GM19372 (cell line): Measurements from ENCODE around the gene STAT3.
"Not testable (repeated sequence)": the region's sequence is repeated elsewhere in the genome, so short reads cannot be mapped to it uniquely, and the experiment has no call there.

Source experiments
- ATAC-seq: cut with Tn5 transposase; IDR thresholded peaks from one replicate; pipeline ENCODE4 v1.9.1; 2021; ENCODE audit warnings: mild to moderate bottlenecking, low read depth, moderate library complexity; ENCODE audit not compliant: unreplicated experiment

The STAT3 gene

DNA sequence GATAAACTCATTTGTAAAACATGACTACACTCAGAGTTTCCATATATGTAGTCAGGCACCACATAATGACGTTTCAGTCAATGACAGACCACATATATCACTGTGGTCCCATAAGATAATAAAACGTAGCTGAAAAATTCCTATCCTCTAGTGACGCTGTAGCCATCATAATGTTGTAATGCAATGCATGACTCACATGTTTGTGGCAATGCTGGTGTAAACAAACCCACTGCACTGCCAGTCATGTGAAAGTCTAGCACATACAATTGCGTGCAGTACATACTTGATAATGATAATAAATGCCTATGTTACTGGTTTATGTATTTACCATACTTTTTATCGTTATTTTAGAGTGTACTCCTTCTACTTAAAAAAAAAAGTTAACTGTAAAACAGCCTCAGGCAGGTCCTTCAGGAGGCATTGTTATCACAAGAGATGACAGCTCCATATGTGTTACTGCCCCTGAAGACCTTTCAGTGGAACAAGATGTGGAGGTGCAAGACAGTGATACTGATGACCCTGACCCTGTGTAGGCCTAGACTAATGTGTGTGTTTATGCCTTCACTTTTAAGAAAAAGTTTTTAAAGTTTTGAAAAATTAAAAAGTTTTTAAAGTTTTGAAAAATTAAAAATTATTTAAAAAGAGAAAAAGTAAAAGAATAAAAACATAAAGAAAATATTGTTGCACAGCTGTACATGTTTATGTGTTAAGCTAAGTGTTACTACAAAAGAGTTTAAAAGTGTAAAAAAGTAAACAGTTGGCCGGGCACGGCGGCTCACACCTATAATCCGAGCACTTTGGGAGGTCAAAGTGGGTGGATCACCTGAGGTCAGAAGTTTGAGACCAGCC is 121.1 kb downstream of the STAT3 start:
- no peak for ATAC-seq

DNA sequence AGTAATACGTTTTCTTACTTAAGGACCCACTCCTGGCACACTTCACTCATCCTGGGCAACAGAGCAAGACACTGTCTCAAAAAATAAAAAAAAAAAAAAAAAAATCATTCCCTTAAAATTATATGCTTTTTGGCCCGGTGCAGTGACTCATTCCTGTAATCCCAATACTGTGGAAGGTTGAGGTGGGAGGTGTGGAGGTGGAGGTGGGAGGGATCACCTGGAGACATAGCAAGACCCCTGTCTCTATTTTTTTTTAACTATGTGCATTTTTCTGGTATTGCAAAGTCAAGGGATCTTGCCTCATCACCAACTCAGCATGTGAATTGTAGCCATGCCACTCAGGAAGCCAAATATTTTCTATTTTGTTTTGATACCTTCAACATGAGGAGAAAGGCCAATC is 121.8 kb downstream of the STAT3 start:
- no peak for ATAC-seq

DNA sequence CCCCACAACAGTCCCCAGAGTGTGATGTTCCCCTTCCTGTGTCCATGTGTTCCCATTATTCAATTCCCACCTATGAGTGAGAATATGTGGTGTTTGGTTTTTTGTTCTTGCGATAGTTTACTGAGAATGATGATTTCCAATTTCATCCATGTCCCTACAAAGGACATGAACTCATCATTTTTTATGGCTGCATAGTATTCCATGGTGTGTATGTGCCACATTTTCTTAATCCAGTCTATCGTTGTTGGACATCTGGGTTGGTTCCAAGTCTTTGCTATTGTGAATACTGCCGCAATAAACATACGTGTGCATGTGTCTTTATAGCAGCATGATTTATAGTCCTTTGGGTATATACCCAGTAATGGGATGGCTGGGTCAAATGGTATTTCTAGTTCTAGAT is 123.9 kb downstream of the STAT3 start:
- not testable (repeated sequence) for ATAC-seq
